ENCODE data around the gene CERS3. TPM values are rescaled to one million over a fixed set of nuclear protein-coding genes. Genes with fewer than 3 reads are reported as not detected.

Gene CERS3
- polyA plus RNA-seq, 1 of the 3 experiments (the other 2 are of a cell fraction) = not detected

DNA sequence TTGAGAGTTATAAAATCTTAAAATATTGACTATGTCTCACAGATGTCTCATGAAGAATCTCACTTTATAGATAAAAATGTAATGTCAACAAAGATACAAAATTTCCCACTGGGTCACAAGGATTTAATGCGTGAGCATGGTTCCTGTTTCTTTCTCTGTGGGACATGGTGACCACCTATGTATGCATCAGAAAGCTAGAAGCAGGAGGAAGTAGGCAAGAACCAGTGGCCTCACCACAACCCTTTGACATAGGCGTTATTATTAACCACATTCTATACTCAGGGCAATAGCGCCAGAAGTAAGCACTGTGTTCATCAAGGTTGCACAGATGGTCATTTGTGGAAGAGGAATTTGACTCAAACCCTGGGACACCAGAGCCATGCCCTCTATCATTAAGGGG, 175.3 kb downstream of the CERS3 start:
- Histone ChIP-seq H3K36me3 (replicated peaks in 1 of 2; ENCODE audit: control insufficient read depth in 1 of 2, insufficient read depth in 2 of 2, low read length in 1 of 2) (no peaks in the 10 kb centered on the region), H3K27me3 (ENCODE audit: insufficient read depth) (no peaks in the 10 kb centered on the region), H3K4me1 (ENCODE audit: control insufficient read depth in 1 of 2, insufficient read depth in 2 of 2, low read depth in 1 of 2, low read length in 1 of 2) (peaks cover 0 to 3% of the 10 kb centered on the region in 2 experiments; a peak in 1 of 4 replicates), H3K27ac (ENCODE audit: low read depth in 2 of 2, low read length in 1 of 2) (no peak overlapping the region), H4K20me1 (ENCODE audit: insufficient read depth) (no peaks in the 10 kb centered on the region), H3F3A (replicated peaks; ENCODE audit: insufficient read depth) (no peaks in the 10 kb centered on the region), H3K9ac (no peak overlapping the region), H3K9me3 (no peaks in the 10 kb centered on the region), H3K4me3 (ENCODE audit: low read depth in 2 of 2, low read length in 1 of 2) (no peak overlapping the region), H3K9me2 (no peaks in the 10 kb centered on the region), H3K4me2 (no peak overlapping the region), H2AFZ (ENCODE audit: low read depth) (no peak overlapping the region), H3K79me2 (ENCODE audit: insufficient read depth) (no peaks in the 10 kb centered on the region)
- no peak for DNase-seq
- WGBS (ENCODE audit: low lambda C conversion rate) = 43% methylated on average over 3 of the region's 3 CpGs
- POLR2A ChIA-PET = no interaction called here
- CTCF ChIA-PET = interaction anchor here (7.1 kb wide), 1 partner anchor 15 kb away, joined by 119 read pairs; the partner anchor contains the start of gene ADAMTS17
- no peak for TF ChIP-seq SMC3 (IDR thresholded peaks at IDR 0.05; ENCODE audit: low read depth, low read length)
- TF ChIP-seq FOXJ3 (CRISPR knock-in tag; IDR thresholded peaks at IDR 0.05) = no peak
- TF ChIP-seq, protein P1, sequence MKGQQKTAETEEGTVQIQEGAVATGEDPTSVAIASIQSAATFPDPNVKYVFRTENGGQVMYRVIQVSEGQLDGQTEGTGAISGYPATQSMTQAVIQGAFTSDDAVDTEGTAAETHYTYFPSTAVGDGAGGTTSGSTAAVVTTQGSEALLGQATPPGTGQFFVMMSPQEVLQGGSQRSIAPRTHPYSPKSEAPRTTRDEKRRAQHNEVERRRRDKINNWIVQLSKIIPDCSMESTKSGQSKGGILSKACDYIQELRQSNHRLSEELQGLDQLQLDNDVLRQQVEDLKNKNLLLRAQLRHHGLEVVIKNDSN (IDR thresholded peaks at IDR 0.05; ENCODE audit: borderline replicate concordance, low read depth) = no peak
- TF ChIP-seq NFIC (IDR thresholded peaks at IDR 0.05; ENCODE audit: borderline replicate concordance) = no peak
- TF ChIP-seq FOXM1 (IDR thresholded peaks at IDR 0.05; ENCODE audit: low read depth) = no peak
- TF ChIP-seq, protein P2, sequence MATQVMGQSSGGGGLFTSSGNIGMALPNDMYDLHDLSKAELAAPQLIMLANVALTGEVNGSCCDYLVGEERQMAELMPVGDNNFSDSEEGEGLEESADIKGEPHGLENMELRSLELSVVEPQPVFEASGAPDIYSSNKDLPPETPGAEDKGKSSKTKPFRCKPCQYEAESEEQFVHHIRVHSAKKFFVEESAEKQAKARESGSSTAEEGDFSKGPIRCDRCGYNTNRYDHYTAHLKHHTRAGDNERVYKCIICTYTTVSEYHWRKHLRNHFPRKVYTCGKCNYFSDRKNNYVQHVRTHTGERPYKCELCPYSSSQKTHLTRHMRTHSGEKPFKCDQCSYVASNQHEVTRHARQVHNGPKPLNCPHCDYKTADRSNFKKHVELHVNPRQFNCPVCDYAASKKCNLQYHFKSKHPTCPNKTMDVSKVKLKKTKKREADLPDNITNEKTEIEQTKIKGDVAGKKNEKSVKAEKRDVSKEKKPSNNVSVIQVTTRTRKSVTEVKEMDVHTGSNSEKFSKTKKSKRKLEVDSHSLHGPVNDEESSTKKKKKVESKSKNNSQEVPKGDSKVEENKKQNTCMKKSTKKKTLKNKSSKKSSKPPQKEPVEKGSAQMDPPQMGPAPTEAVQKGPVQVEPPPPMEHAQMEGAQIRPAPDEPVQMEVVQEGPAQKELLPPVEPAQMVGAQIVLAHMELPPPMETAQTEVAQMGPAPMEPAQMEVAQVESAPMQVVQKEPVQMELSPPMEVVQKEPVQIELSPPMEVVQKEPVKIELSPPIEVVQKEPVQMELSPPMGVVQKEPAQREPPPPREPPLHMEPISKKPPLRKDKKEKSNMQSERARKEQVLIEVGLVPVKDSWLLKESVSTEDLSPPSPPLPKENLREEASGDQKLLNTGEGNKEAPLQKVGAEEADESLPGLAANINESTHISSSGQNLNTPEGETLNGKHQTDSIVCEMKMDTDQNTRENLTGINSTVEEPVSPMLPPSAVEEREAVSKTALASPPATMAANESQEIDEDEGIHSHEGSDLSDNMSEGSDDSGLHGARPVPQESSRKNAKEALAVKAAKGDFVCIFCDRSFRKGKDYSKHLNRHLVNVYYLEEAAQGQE (IDR thresholded peaks at IDR 0.05; ENCODE audit: low read depth, low read length) = no peak
- no peak for TF ChIP-seq TCF12 (IDR thresholded peaks at IDR 0.05)
- no peak for TF ChIP-seq GABPA (IDR thresholded peaks at IDR 0.05; ENCODE audit: low read depth)
- no peak for TF ChIP-seq TAF1 (IDR thresholded peaks at IDR 0.05; ENCODE audit: borderline replicate concordance, low read depth, low read length)
- TF ChIP-seq TEAD4 (IDR thresholded peaks at IDR 0.05; ENCODE audit: borderline replicate concordance, insufficient read depth) = no peak
- TF ChIP-seq, protein P3, sequence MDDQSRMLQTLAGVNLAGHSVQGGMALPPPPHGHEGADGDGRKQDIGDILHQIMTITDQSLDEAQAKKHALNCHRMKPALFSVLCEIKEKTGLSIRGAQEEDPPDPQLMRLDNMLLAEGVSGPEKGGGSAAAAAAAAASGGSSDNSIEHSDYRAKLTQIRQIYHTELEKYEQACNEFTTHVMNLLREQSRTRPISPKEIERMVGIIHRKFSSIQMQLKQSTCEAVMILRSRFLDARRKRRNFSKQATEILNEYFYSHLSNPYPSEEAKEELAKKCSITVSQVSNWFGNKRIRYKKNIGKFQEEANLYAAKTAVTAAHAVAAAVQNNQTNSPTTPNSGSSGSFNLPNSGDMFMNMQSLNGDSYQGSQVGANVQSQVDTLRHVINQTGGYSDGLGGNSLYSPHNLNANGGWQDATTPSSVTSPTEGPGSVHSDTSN (IDR thresholded peaks at IDR 0.05) = no peak
